PFSK-1 (cell line): ENCODE measurements around the gene MPPE1.

Source experiments
- FOXP2 ChIP-seq: optimal IDR thresholded peaks from 2 replicates; pipeline ENCODE3; 2011; ENCODE audit warnings: borderline replicate concordance, control low read depth, inconsistent platforms; ENCODE audit not compliant: insufficient read depth; ENCODE audit errors: extremely low read length, extremely low read depth
- POLR2AphosphoS5 ChIP-seq: IDR thresholded peaks from 2 replicates; pipeline ENCODE4 v1.6.1; 2012; ENCODE audit warnings: low read depth, mild to moderate bottlenecking, control low read depth, low read length, moderate library complexity
- SIN3A ChIP-seq: IDR thresholded peaks from 2 replicates; pipeline ENCODE4 v1.6.1; 2012; ENCODE audit warnings: mild to moderate bottlenecking, low read length, moderate library complexity, borderline replicate concordance; ENCODE audit not compliant: insufficient read depth
- TAF1 ChIP-seq: IDR thresholded peaks from 2 replicates; pipeline ENCODE4 v1.6.1; 2012; ENCODE audit warnings: low read length, control low read depth, borderline replicate concordance; ENCODE audit not compliant: insufficient read depth
- TF ChIP-seq, protein P1 (sequence below), 2 experiments: IDR thresholded peaks; 2 replicates each; pipeline versions ENCODE4 v1.6.1 to v1.8.0; 2011 to 2012; ENCODE audit warnings: low read depth in 2 of 2, low read length in 2 of 2, control low read depth in 1 of 2, inconsistent platforms in 1 of 2, mild to moderate bottlenecking in 1 of 2, moderate library complexity in 1 of 2; ENCODE audit not compliant: insufficient read depth in 1 of 2

The MPPE1 gene

GRCh38 chr18:11947214-11948191 lies 39.4 kb upstream of the MPPE1 start:
- TF ChIP-seq TAF1: no peak
- no peak for TF ChIP-seq POLR2AphosphoS5
- TF ChIP-seq, protein P1, sequence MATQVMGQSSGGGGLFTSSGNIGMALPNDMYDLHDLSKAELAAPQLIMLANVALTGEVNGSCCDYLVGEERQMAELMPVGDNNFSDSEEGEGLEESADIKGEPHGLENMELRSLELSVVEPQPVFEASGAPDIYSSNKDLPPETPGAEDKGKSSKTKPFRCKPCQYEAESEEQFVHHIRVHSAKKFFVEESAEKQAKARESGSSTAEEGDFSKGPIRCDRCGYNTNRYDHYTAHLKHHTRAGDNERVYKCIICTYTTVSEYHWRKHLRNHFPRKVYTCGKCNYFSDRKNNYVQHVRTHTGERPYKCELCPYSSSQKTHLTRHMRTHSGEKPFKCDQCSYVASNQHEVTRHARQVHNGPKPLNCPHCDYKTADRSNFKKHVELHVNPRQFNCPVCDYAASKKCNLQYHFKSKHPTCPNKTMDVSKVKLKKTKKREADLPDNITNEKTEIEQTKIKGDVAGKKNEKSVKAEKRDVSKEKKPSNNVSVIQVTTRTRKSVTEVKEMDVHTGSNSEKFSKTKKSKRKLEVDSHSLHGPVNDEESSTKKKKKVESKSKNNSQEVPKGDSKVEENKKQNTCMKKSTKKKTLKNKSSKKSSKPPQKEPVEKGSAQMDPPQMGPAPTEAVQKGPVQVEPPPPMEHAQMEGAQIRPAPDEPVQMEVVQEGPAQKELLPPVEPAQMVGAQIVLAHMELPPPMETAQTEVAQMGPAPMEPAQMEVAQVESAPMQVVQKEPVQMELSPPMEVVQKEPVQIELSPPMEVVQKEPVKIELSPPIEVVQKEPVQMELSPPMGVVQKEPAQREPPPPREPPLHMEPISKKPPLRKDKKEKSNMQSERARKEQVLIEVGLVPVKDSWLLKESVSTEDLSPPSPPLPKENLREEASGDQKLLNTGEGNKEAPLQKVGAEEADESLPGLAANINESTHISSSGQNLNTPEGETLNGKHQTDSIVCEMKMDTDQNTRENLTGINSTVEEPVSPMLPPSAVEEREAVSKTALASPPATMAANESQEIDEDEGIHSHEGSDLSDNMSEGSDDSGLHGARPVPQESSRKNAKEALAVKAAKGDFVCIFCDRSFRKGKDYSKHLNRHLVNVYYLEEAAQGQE (IDR thresholded peaks at IDR 0.05; ENCODE audit: insufficient read depth in 1 of 2, low read depth in 2 of 2, low read length in 2 of 2): no peak
- no peak for TF ChIP-seq FOXP2

- no peak for TF ChIP-seq FOXP2
- TF ChIP-seq, protein P1 (IDR thresholded peaks at IDR 0.05; ENCODE audit: insufficient read depth in 1 of 2, low read depth in 2 of 2, low read length in 2 of 2): no peak
- no peak for TF ChIP-seq TAF1
- no peak for TF ChIP-seq SIN3A
- TF ChIP-seq POLR2AphosphoS5: no peak
Observed at GRCh38 chr18:11946756-11947155, 38.6 kb upstream of the MPPE1 start.

DNA sequence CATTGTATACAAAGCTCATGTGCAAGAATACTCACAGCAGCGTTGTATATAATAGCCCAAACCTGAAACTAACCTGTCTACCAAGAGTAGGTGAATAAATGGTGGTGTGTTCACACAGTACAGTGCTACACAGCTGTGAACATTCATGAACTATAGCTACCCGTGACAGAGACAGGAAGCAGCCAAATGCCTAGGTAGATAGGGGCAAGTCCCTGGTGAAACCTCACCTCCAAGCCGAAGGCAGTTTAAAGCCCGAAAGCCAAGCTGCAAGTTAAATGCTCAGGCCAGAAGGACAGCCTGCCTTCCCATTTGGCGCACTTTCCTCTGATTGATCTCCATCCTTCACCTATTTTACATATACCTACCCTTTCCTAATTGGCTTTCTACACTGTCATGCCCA lies 36.7 kb upstream of the MPPE1 start:
- TF ChIP-seq TAF1 (no peak), SIN3A (no peak), POLR2AphosphoS5 (no peak), FOXP2 (no peak)
- TF ChIP-seq, protein P1 (IDR thresholded peaks at IDR 0.05; ENCODE audit: insufficient read depth in 1 of 2, low read depth in 2 of 2, low read length in 2 of 2): no peak

GRCh38 chr18:11944252-11944651 lies 36.1 kb upstream of the MPPE1 start:
- TF ChIP-seq FOXP2: no peak

DNA sequence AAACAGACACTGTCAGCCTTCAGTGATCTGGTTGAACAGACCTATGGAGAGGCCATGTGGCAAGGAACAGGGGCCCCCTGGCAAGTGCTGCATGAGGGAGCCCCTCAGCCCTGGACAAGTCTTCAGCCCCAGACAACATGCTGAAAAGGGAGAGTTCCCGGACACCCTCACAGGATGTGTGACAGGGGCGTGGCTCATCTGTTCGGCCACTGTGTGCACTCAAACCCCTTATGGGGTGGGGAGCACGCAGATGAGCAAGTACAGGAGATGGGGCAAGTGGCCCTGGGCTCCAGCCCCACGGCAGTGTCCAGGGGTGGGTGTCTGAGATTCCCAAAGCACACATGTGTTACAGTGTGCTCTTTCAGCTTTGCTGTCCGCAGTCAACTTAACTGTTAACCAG lies 35.4 kb upstream of the MPPE1 start:
- TF ChIP-seq, protein P1 (IDR thresholded peaks at IDR 0.05; ENCODE audit: insufficient read depth in 1 of 2, low read depth in 2 of 2, low read length in 2 of 2): no peak
- TF ChIP-seq SIN3A (no peak), POLR2AphosphoS5 (no peak), TAF1 (no peak), FOXP2 (no peak)

GRCh38 chr18:11940956-11941355 lies 32.8 kb upstream of the MPPE1 start:
- TF ChIP-seq FOXP2 (no peak), SIN3A (no peak), POLR2AphosphoS5 (no peak), TAF1 (no peak)
- TF ChIP-seq, protein P1 (IDR thresholded peaks at IDR 0.05; ENCODE audit: insufficient read depth in 1 of 2, low read depth in 2 of 2, low read length in 2 of 2): no peak
